GM18520 (cell line): ENCODE results near the gene RASIP1.

Experiments used
- ATAC-seq: cut with Tn5 transposase; IDR thresholded peaks from one replicate; pipeline ENCODE4 v1.9.1; 2021; ENCODE audit not compliant: unreplicated experiment

Gene RASIP1

GRCh38 chr19:48676487-48676886, 63.9 kb downstream of the RASIP1 start:
- ATAC-seq: no peak

GRCh38 chr19:48674921-48675824, 65.2 kb downstream of the RASIP1 start:
- no peak for ATAC-seq

GRCh38 chr19:48674216-48674809, 66.1 kb downstream of the RASIP1 start:
- no peak for ATAC-seq

- no peak for ATAC-seq
Measured at GRCh38 chr19:48673436-48674100, 66.8 kb downstream of the RASIP1 start.

- ATAC-seq: no peak
Measured at GRCh38 chr19:48672994-48673393, 67.4 kb downstream of the RASIP1 start, which contains the start of gene NTN5. TSS of gene NTN5 (minus strand) at chr19:48673017. CDS start at chr19:48670986, 2,031 bp downstream.

GRCh38 chr19:48671446-48671995, 68.9 kb downstream of the RASIP1 start:
- no peak for ATAC-seq

- ATAC-seq: no peak
Measured at GRCh38 chr19:48670699-48671445, 69.5 kb downstream of the RASIP1 start.
